HG02678 (cell line): ENCODE results near the gene PDE4D.

Source experiments
- ATAC-seq: cut with Tn5 transposase; IDR thresholded peaks from one replicate; pipeline ENCODE4 v1.9.1; 2021; ENCODE audit warnings: mild to moderate bottlenecking, moderate library complexity; ENCODE audit not compliant: unreplicated experiment

PDE4D gene

GRCh38 chr5:59199868-59200267, 693.7 kb downstream of the PDE4D start:
- no peak for ATAC-seq

GRCh38 chr5:59198832-59199231, 694.7 kb downstream of the PDE4D start:
- no peak for ATAC-seq

DNA sequence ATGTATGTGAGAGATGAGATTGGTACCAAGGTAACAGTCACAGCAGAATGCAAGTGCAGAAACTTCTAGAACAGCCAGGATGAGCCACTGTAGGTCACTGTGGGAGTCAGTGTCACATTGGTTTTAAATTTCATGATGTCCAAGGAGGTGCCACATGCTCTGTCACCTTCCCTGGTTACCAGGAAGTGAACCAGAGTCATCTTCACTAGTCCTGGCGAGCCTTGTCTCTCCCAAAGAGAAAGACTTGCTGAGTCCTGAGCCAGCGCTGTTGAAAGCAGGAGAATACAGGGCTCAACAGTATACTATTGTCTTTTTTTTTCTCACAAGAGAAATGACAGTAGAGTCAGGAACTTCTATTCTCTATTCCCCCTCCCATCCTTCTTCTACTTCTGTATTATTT, 695.2 kb downstream of the PDE4D start:
- ATAC-seq: no peak

GRCh38 chr5:59197911-59198310, 695.6 kb downstream of the PDE4D start:
- ATAC-seq: no peak

GRCh38 chr5:59193616-59194319, 699.8 kb downstream of the PDE4D start:
- ATAC-seq: no peak

DNA sequence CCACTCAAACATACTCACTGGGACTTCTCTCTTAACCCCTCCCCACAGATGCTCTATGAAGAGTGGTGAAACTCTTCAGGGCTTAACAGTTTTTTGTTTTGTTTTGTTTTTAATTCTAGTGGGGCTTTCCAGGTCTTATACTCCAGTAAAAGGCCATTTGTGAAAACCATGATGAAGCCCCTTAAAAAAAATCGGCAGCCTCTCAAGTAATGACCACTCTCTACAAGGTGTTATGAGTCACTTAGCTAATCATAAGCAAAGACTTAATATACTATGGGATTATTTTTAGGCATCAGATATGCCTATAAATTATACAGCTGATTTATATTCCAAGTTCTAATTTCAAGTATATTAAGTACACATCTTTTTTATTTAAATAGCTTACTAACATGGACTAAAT, 702.8 kb downstream of the PDE4D start:
- ATAC-seq: no peak

DNA sequence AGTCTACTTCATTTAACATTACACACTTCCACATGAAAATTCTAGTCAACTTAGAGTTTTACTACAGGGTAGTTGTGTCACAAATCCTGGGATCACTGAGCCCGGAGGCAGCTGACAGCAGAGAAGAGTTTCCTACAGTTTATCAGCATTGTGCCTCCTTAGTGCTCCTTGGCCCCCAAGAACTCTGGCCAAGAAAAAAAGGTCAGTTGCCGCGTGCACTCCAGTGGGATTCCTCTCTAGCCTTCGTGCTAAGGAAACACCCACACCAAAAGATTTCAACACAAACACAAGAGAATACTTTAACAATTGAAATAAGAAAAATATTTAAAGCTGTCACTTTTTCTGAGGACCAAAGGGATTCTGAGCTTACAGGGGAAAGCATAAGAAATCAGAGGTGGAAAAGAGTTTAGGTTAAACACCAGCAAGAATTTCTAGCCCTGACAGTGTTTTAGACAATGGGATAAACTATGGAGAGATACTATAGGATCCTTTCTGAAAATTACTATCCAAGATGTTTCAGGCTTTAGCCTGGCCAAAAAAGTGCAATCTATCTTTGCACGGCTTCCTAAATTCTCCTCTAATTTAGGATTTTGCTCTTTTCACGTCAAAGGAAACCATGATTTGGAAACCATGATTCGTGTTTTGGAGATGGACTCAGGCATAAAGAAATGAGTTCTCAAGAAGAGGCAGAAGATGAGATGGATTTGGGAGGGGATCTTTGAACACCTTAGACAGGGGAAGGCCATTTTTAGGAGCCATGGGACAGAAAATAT, 703.9 kb downstream of the PDE4D start:
- ATAC-seq: no peak

- peak; percentile 84 for ATAC-seq
These were observed 704.9 kb downstream of the PDE4D start for GRCh38 chr5:59188419-59189225.

DNA sequence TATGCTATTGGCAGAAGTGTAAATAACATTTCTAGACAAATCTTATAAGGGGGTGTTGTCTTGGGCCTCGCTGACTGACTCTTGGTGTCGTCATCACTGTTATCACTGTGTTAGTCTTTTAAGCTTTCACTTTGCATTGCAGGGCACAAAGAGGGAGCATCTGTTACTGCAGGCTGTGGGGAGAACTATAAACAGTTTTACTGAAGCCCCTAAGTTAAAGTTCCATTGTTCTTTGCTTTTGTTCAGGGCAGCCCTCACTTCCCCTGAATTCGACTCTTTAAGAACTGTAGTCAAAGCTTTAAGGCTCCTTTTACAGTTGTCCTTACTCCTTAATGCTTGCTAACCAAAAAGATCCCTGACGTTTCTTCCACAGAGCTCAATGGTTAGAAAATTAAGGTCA, 705.7 kb downstream of the PDE4D start:
- ATAC-seq: no peak

DNA sequence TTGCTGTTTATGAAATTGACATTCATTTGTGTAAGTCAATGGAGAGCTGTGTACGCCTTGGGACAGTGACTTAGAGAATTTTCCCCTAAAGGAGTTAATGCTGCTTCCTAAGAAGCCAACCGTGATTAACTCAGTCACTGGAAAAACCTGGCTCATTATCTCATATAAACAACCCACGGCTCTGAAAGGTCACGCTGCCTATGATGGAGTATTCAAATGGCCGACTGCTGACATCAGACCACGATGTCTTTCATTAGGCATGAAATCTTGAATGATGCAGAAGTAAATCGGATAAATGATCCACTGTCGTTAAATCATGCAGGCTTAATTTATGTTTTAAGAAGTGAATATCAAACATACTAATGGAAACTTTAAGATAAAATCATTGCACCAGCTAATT, 706.9 kb downstream of the PDE4D start:
- ATAC-seq: no peak

- no peak for ATAC-seq
These were observed 707.7 kb downstream of the PDE4D start for GRCh38 chr5:59185757-59186385.

GRCh38 chr5:59184769-59185168, 708.8 kb downstream of the PDE4D start:
- ATAC-seq: no peak

- ATAC-seq: no peak
These were observed 710.8 kb downstream of the PDE4D start for GRCh38 chr5:59182760-59183159.

GRCh38 chr5:59180515-59180914, 713.0 kb downstream of the PDE4D start:
- ATAC-seq: peak; percentile 77

DNA sequence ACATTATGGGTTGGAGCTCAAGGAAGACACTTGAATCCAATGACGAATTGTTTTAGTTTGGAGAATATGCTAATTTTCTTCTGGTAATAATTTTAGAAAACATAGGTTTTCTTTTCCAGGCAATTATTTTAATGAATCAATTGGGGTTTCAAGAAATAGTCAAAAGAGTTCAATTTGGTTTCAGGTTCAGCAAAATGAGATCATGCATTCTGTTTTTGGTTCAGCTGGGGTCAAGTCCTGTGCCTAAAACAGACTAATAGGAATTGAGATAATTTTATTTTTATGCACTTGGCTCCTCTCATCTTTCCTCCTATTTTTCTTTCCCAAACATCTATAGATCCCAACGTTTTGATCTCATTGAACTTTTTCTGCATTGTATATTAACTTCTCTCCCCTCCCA, 713.8 kb downstream of the PDE4D start:
- no peak for ATAC-seq

GRCh38 chr5:59178482-59178881, 715.0 kb downstream of the PDE4D start:
- no peak for ATAC-seq

DNA sequence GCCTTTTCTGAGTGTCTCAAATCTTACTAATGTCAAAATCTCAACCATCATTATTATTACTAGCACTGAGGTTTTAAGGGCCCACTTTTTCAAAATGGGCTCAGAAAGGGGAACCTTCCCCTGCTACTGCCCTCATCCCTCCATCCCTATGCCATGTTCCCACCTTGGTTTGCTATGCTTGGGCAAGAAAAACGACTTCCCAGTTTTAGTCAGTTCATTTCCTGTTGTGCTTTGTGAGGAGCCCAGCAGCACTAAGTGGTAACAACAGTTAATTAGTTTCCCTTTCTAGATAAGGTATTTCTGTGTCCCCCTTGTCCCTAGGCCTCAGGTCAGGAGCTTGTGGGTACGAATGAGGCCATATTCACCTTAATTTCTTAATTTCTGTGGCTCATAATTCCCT, 715.5 kb downstream of the PDE4D start:
- ATAC-seq: no peak

GRCh38 chr5:59177644-59178043, 715.9 kb downstream of the PDE4D start:
- no peak for ATAC-seq

DNA sequence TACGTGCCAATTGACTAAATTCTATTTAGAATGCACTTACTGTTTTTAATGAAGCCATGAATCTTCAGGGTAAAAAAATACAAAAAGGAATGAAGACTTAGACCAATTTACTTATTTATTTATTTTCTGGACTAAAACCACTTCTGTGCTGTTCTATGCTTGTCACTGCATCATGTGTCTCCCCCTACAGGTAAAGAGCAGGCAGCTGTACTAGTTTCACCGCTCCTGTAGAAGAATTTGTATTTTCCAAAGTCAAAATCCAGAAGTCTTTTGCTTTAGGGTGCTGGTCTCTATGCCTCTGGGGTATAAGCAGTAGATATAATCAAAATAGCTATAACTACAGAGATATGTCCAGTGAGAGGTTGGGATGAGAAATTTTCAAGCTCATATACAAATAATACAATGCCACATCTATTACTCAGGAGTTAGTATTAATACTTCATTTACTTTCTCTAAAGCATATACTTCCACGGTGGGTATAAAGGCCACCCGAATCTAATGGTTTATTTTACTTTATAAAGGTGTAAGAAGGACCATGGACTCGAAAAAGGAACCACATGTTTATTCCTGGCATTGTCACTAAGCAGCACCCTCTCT, 719.2 kb downstream of the PDE4D start:
- ATAC-seq: peak; percentile 51

GRCh38 chr5:59173578-59173977, 719.9 kb downstream of the PDE4D start:
- ATAC-seq: no peak

- ATAC-seq: no peak
These were observed 722.4 kb downstream of the PDE4D start for GRCh38 chr5:59171131-59171530.
